Activated CD4-positive, alpha-beta T cell treated with anti-CD3 and anti-CD28 coated beads, Interleukin-2, amount 10 ng/mL, durations not matched to agents 7 days and 5 days (primary cell): Measurements from ENCODE around the gene SLC12A8. TPM values are rescaled to one million over a fixed set of nuclear protein-coding genes. Genes with fewer than 3 reads are reported as not detected.
A peak's percentile ranks its signal among the peaks of the same experiment; 100 is the strongest.

ENCODE experiments used
- CTCF ChIA-PET: fragments of 350-600 bp; sonication (Branson Sonifier 250); formaldehyde crosslinking; loops from one replicate; lab custom pipeline; 2021; ENCODE audit warnings: antibody characterized with exemption; lab: Charles Lee
- POLR2A ChIA-PET: fragments of 350-600 bp; sonication (Branson Sonifier 250); formaldehyde crosslinking; loops from one replicate; lab custom pipeline; 2021; ENCODE audit warnings: antibody characterized with exemption; lab: Charles Lee
- DNase-seq: peaks from one replicate; pipeline ENCODE4 v3.0.0-alpha.2; 2020
- H3K27ac Mint-ChIP-seq: one replicate; pipeline ENCODE4 v1.8.0; 2021; ENCODE audit warnings: mild to moderate bottlenecking, moderate library complexity, mixed read lengths
- H3K27me3 Mint-ChIP-seq: one replicate; pipeline ENCODE4 v1.8.0; 2021; ENCODE audit warnings: mixed read lengths
- H3K36me3 Mint-ChIP-seq: one replicate; pipeline ENCODE4 v1.8.0; 2021; ENCODE audit warnings: low read depth, mixed read lengths
- H3K4me1 Mint-ChIP-seq: one replicate; pipeline ENCODE4 v1.8.0; 2021; ENCODE audit warnings: mixed read lengths
- H3K4me3 Mint-ChIP-seq: one replicate; pipeline ENCODE4 v1.8.0; 2021; ENCODE audit warnings: mild to moderate bottlenecking, moderate library complexity, mixed read lengths
- H3K9me3 Mint-ChIP-seq: one replicate; pipeline ENCODE4 v1.8.0; 2021; ENCODE audit warnings: mixed read lengths
- total RNA-seq, 2 experiments: library from RNA; stranded (reverse); gene quantifications; one replicate each; pipeline ENCODE4 v1.2.3, GENCODE V29; 2021

Gene SLC12A8
- total RNA-seq, 2 experiments from 2014 or later = 0.10 to 0.37 TPM

DNA sequence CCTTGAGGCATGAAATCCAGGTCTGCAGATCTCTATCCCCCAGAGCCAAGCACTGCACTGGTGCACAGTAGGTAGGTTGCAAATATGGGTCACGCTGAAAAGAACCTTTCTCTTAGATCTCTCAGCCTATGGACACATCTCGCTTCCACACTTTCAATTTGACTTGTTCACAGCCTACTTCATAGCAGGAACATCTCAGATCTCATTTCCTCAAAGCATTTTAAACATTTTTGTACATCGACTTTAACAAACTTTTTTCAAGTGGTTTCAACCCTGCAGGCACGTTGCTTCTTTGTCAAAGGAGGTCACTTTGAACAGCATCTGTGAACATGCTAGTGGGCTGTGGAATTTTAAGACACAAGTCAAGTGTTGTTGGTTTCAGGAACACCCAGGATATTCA is 76.0 kb downstream of the SLC12A8 start:
- ChIA-PET POLR2A (no interaction called here), CTCF (no interaction called here)
- Mint-ChIP-seq H3K4me3 (no peak overlapping the region), H3K36me3 (peaks cover 4% of the 10 kb centered on the region), H3K27ac (no peak overlapping the region), H3K4me1 (peaks cover 51% of the 10 kb centered on the region), H3K9me3 (no peaks in the 10 kb centered on the region), H3K27me3 (peaks cover 55% of the 10 kb centered on the region)
- DNase-seq = no peak

DNA sequence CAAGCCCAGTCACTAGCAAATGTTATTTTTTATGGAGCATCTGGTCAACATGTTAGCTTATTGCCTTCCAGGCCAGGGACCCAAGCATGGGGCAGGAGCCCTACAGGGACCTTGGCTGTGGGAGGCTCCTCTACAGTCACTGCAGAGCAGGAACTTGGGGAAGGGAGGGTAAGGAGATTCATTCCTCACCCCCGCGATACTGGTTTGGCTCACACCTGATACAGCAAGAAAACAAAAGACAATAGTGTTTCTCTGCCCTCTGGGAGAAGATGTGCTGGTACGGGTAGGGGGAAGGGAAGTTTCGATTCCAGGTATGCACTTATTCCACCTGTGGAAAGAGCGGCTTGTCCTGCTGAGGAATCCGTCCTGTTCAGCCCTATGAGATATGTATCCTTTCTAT is 77.6 kb downstream of the SLC12A8 start:
- no peak overlapping the region for H3K27ac Mint-ChIP-seq
- peaks cover 39% of the 10 kb centered on the region for H3K4me1 Mint-ChIP-seq
- no peak for DNase-seq
- H3K9me3 Mint-ChIP-seq = no peaks in the 10 kb centered on the region
- ChIA-PET POLR2A (no interaction called here), CTCF (interaction anchor here (1.2 kb wide), 2 partner anchors 9 to 39 kb away, joined by 3 read pairs; no protein-coding TSS in a partner anchor)
- H3K27me3 Mint-ChIP-seq = peaks cover 52% of the 10 kb centered on the region
- H3K4me3 Mint-ChIP-seq = no peak overlapping the region
- no peaks in the 10 kb centered on the region for H3K36me3 Mint-ChIP-seq

DNA sequence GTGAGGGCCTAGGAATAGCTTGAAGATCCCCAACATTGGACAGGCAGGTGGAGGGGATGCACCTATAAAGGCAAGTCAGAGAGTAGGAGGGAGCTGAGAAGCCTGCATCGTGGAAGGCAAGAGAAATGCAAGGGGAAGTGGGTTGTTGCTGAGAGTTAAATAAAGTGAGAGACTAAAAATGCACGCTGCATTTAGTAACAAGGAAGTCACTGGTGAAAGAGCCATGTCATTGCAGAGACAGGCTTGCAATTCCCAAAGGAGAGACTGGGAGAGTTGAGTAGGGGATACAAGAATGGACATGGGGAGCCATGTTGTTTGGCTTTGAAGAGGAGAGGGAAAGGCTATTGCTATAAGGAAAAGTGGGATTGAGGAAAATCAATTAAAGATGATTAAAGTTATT is 79.7 kb downstream of the SLC12A8 start:
- Mint-ChIP-seq H3K4me1 (peaks cover 37% of the 10 kb centered on the region), H3K27ac (no peak overlapping the region), H3K9me3 (no peaks in the 10 kb centered on the region), H3K27me3 (peaks cover 42% of the 10 kb centered on the region), H3K4me3 (no peak overlapping the region), H3K36me3 (no peaks in the 10 kb centered on the region)
- POLR2A ChIA-PET = no interaction called here
- DNase-seq = no peak
- CTCF ChIA-PET = interaction anchor here (1.5 kb wide), 1 partner anchor 25 kb away, joined by 4 read pairs; no protein-coding TSS in a partner anchor

DNA sequence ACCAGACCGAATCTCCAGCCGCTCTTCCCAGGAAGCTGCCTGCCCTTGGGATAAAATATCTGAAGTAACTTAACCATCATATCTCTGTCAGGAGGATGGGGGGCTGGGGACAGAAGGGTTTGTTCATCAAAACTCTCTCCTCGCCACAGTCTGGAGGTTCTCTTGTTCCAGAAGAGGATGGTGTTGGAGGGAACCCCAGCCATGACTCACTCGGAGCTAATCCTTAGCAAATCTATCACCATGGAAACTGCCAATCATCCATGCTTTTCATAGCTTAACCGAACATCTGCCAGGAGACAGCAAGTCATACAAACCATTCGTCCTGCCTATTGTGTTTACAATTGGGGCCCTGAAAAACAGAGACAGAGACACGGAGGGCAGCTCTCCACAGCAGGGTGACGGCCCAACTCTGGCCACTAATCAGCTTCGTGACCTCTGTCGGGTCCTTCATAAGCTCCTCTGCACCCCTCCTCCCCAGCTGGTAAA is 83.0 kb downstream of the SLC12A8 start:
- DNase-seq = no peak
- Mint-ChIP-seq H3K36me3 (no peaks in the 10 kb centered on the region), H3K9me3 (no peaks in the 10 kb centered on the region), H3K27me3 (peaks cover 28% of the 10 kb centered on the region), H3K27ac (no peak overlapping the region), H3K4me1 (peaks cover 44% of the 10 kb centered on the region), H3K4me3 (no peak overlapping the region)
- POLR2A ChIA-PET = no interaction called here
- CTCF ChIA-PET = interaction anchor here (1.2 to 2.0 kb wide), 5 partner anchors 9 to 27 kb away, joined by 3 to 6 read pairs (median 4); no protein-coding TSS in a partner anchor

DNA sequence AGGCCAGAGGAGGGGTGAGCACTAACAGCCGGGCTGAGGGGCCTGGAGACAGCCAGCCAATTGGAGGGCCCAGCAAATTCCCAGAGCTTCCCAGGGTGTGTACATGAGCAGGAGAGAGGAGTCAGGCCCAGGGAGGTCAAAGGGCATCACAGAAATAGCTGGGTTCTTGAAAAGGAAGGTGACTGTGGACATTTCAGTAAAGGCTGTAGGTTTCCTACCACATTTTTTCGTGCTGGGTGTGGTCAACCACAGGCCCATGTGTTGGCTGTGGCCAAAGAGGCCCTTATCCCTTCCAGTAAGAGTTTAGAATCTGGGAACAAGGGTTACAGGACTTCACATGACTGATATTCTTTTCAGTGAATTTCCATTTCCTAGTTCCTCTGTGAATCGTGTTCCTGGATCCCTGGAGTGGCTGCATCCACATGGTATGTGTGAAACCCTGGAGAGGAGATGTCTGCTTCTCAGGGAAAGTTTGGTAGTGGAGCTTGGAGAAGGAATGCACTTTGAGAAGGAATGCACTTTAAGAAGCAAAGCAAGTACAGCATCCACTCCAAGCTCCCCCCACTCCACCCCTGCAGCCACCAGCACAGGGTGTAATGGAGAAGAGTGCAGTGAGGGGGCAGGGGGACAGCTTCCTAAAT is 83.6 kb downstream of the SLC12A8 start:
- ChIA-PET CTCF (interaction anchor here (1.2 to 2.0 kb wide), 5 partner anchors 8 to 28 kb away, joined by 3 to 6 read pairs (median 4); no protein-coding TSS in a partner anchor), POLR2A (no interaction called here)
- peaks cover 25% of the 10 kb centered on the region for H3K27me3 Mint-ChIP-seq
- no peak for DNase-seq
- peaks cover 44% of the 10 kb centered on the region for H3K4me1 Mint-ChIP-seq
- no peak overlapping the region for H3K4me3 Mint-ChIP-seq
- no peaks in the 10 kb centered on the region for H3K9me3 Mint-ChIP-seq
- no peaks in the 10 kb centered on the region for H3K36me3 Mint-ChIP-seq
- no peak overlapping the region for H3K27ac Mint-ChIP-seq

DNA sequence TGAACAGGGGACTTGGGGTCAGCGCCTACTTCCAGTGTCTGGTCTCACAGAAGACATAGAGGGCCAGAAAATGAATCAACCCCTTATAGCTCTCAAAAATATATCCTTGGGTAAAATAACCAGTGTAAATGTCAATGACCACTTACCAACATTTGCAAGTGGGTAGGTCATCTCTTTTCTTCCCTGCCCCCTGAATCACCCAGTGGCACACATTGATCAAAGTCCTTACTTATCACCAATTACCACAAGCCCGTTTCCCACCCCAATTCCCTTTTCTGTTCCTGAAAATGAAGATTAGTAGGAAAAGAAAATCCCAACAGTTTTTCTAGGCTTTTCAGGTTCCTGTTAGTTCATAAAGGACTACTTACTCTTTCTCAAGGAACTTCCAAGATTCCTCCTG is 86.2 kb downstream of the SLC12A8 start:
- H3K27me3 Mint-ChIP-seq = peaks cover 13% of the 10 kb centered on the region
- ChIA-PET CTCF (interaction anchor here (0.9 to 1.1 kb wide), 4 partner anchors 9 to 263 kb away, joined by 3 to 4 read pairs (median 3); no protein-coding TSS in a partner anchor), POLR2A (interaction anchor here (0.5 to 1.2 kb wide), 2 partner anchors 11 to 29 kb away, joined by 4 read pairs; no protein-coding TSS in a partner anchor)
- peaks cover 1% of the 10 kb centered on the region for H3K36me3 Mint-ChIP-seq
- no peaks in the 10 kb centered on the region for H3K9me3 Mint-ChIP-seq
- DNase-seq = no peak
- no peak overlapping the region for H3K27ac Mint-ChIP-seq
- H3K4me1 Mint-ChIP-seq = peaks cover 42% of the 10 kb centered on the region
- no peak overlapping the region for H3K4me3 Mint-ChIP-seq

DNA sequence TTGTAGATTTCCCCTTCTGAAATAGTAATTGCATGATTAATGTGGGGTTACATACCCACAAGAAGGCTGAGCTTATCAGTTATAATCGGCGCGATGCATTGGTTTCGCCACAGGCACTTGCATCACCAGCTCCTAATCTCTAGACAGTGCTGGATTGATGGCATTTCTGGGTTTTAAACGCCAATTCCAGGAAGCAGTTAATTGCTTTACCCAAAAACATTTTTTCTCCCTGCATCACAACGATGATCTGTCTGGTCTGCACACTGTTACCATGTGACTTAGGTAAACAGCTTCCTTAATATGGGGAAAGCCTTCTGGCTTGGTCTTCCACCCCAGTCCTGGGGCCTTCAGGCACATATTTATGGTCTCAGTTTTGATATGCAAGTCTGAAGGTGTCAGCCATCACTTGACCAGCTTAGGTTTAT is 86.7 kb downstream of the SLC12A8 start:
- peaks cover 1% of the 10 kb centered on the region for H3K36me3 Mint-ChIP-seq
- peaks cover 44% of the 10 kb centered on the region for H3K4me1 Mint-ChIP-seq
- H3K4me3 Mint-ChIP-seq = no peak overlapping the region
- no peaks in the 10 kb centered on the region for H3K9me3 Mint-ChIP-seq
- DNase-seq = peak; percentile 29
- peaks cover 11% of the 10 kb centered on the region for H3K27me3 Mint-ChIP-seq
- POLR2A ChIA-PET = interaction anchor here (1.2 kb wide), 1 partner anchor 11 kb away, joined by 4 read pairs; no protein-coding TSS in a partner anchor
- CTCF ChIA-PET = interaction anchor here (0.9 to 1.1 kb wide), 4 partner anchors 10 to 263 kb away, joined by 3 to 4 read pairs (median 3); no protein-coding TSS in a partner anchor
- H3K27ac Mint-ChIP-seq = no peak overlapping the region

DNA sequence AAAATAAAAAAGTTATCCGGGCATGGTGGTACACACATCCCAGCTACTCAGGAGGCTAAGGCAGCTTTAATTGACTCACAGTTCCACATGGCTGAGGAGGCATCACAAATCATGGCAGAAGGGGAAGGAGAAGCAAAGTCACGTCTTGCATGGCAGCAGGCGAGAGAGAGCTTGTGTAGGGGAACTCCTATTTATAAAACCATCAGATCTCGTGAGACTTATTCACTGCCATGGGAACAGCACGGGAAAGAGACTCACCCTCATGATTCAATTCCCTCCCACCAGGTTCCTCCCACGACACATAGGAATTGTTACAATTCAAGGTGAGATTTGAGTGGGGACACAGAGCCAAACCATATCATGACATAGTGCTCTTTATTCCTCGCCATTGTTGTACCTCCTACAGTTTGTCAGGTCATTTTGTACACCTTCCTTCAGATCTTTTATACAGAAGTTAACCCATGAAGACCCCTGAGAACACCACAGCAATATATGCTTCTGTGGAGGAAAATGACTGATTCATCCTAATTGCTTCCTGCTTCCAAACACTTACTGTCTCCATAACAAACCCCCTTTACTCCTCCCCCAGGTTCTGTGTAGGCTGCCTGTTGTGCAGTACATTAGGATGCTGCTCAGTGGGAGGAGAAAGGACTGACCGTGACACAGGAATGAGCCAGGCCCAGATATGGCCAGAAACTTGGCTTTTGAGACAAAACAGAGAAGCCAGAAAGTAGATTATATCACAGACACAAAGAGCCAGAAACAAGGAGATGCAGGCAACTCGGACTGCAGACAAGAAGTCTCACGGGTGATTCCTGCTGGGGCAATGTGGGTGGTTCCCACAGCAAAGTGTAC is 88.9 kb downstream of the SLC12A8 start:
- no peak for DNase-seq
- H3K4me1 Mint-ChIP-seq = peaks cover 49% of the 10 kb centered on the region
- H3K9me3 Mint-ChIP-seq = no peaks in the 10 kb centered on the region
- ChIA-PET POLR2A (no interaction called here), CTCF (interaction anchor here (0.6 kb wide), 2 partner anchors 48 to 1579 kb away, joined by 3 read pairs; no protein-coding TSS in a partner anchor)
- no peak overlapping the region for H3K27ac Mint-ChIP-seq
- H3K27me3 Mint-ChIP-seq = peaks cover 11% of the 10 kb centered on the region
- H3K36me3 Mint-ChIP-seq = peaks cover 1% of the 10 kb centered on the region
- H3K4me3 Mint-ChIP-seq = no peak overlapping the region

DNA sequence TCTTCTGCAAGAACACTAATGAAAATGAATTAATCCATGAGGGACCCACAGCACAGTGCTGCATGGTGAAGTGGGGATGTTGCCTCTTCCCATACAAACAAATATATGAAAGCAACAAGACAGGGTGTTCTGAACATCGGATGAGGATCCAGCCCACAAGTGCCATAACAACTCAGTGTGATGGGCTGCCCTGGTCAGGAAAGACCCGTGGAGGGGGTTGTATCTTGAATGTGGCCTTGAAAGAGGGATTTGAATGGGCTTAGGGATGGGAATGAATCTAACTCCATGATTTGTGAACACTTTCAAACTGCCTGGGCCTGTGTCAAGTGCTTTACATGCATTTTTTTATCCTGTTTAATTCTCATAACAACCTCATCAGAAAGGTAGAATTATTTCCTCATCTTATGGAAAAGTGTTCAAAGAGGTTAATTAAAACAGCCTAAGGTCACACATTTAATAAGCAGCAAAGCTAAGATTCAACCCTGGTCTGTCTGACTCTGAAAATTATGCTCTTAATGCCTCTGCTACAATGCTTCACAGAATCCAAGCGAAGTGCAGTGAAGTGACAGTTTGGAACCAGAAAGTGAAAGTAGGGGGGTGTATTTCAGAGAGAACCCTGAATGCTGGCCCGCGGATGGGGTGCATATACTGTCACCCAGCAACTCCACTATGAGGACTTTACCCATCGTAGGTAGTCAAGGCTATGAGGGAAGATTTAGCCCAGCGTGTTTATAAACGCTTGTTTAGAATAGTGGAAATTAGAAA is 91.1 kb downstream of the SLC12A8 start:
- peak; percentile 51 for DNase-seq
- H3K27ac Mint-ChIP-seq = peak overlapping the region; percentile 37
- H3K27me3 Mint-ChIP-seq = peaks cover 4% of the 10 kb centered on the region
- CTCF ChIA-PET = interaction anchor here (1.7 kb wide), 1 partner anchor 8 kb away, joined by 6 read pairs; no protein-coding TSS in a partner anchor
- POLR2A ChIA-PET = interaction anchor here (0.8 kb wide), 1 partner anchor 13 kb away, joined by 7 read pairs; no protein-coding TSS in a partner anchor
- H3K4me3 Mint-ChIP-seq = no peak overlapping the region
- H3K4me1 Mint-ChIP-seq = peaks cover 41% of the 10 kb centered on the region
- peaks cover 1% of the 10 kb centered on the region for H3K36me3 Mint-ChIP-seq
- no peaks in the 10 kb centered on the region for H3K9me3 Mint-ChIP-seq

DNA sequence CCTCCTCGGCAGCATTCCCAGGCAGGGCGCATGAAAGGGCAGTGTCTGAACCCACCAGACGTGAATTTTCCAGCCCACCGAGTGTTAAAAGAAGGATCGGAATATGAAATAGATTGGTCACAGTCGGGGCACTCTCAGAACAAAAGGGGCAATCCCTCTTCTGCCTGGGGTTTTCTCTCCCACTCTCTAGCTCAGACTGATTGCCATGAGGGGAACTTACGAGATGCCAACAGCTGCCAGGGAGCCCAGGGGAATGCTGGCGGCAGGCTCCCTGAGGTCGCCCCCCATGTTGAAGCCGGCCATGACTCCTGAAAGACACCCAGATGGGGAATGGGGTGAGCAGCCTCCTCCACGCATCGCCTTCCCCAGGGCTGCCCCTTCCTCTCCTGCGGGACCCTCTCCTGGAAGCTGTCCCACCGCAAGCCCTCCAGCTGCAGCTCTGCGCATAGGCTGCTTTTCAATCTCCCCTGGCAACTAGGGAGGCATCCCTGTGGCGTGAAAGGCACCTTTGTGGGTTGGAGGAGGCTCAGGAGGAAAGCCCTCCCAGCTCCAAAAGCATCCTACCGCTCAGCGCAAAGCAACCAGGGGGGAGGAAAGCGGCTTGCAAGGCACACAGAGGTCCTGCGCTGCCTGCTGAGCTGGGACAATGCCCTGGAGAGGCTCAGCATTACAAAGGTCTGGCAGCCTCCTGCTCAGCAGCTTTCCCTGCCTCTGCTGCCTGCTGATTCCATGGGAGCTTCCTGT is 92.0 kb downstream of the SLC12A8 start:
- H3K36me3 Mint-ChIP-seq = peaks cover 1% of the 10 kb centered on the region
- CTCF ChIA-PET = interaction anchor here (0.9 to 1.7 kb wide), 2 partner anchors 9 to 17 kb away, joined by 3 to 6 read pairs; no protein-coding TSS in a partner anchor
- H3K4me1 Mint-ChIP-seq = peaks cover 39% of the 10 kb centered on the region
- peaks cover 4% of the 10 kb centered on the region for H3K27me3 Mint-ChIP-seq
- no peak for DNase-seq
- H3K27ac Mint-ChIP-seq = no peak overlapping the region
- POLR2A ChIA-PET = interaction anchor here (0.8 kb wide), 1 partner anchor 12 kb away, joined by 7 read pairs; no protein-coding TSS in a partner anchor
- no peak overlapping the region for H3K4me3 Mint-ChIP-seq
- H3K9me3 Mint-ChIP-seq = no peaks in the 10 kb centered on the region

DNA sequence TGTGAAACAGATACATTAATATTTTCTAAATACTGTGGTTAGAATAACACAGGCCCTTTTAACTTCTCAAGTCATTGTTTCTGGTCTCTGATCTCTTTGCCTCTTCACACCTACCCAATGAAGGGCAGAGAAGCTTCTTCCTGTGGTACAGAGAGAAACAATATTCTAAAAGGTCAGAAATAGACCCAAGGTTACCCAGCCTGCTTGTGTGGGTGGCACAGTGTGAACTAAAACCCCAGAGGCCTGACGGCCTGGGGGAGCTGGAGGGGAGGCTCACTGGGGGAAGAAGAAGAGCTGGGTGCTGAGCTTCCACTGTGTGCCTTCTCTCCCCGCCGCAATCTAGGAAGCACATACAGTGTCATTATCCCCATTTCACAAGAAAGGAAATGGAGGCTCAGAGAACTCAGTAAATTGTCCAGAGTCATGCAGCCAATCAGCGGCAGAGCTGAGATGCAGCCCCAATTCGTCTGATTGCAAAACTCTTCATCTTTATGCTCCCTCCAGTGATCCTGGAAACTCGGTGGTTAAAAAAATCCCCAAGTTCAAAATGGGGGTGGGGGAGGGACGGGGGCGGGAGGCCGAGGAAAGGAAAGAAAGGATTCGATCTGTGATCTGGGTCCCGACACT is 92.7 kb downstream of the SLC12A8 start:
- Mint-ChIP-seq H3K9me3 (no peaks in the 10 kb centered on the region), H3K4me1 (peaks cover 37% of the 10 kb centered on the region), H3K27ac (peak overlapping the region; percentile 34), H3K36me3 (peaks cover 1% of the 10 kb centered on the region), H3K4me3 (no peak overlapping the region), H3K27me3 (peaks cover 7% of the 10 kb centered on the region)
- CTCF ChIA-PET = interaction anchor here (0.9 to 1.8 kb wide), 3 partner anchors 10 to 17 kb away, joined by 3 to 6 read pairs (median 4); no protein-coding TSS in a partner anchor
- DNase-seq = no peak
- POLR2A ChIA-PET = no interaction called here
